ENCODE results near the gene DVL1. TPM values are rescaled to one million over a fixed set of nuclear protein-coding genes. Genes with fewer than 3 reads are reported as not detected.
A peak's percentile ranks its signal among the peaks of the same experiment; 100 is the strongest.

Gene DVL1
- total and polyA plus RNA-seq, 2 of the 13 experiments (the other 11 are each of a cell fraction or from before 2014, with no cell fraction given) = 30.8 to 60.4 TPM

DNA sequence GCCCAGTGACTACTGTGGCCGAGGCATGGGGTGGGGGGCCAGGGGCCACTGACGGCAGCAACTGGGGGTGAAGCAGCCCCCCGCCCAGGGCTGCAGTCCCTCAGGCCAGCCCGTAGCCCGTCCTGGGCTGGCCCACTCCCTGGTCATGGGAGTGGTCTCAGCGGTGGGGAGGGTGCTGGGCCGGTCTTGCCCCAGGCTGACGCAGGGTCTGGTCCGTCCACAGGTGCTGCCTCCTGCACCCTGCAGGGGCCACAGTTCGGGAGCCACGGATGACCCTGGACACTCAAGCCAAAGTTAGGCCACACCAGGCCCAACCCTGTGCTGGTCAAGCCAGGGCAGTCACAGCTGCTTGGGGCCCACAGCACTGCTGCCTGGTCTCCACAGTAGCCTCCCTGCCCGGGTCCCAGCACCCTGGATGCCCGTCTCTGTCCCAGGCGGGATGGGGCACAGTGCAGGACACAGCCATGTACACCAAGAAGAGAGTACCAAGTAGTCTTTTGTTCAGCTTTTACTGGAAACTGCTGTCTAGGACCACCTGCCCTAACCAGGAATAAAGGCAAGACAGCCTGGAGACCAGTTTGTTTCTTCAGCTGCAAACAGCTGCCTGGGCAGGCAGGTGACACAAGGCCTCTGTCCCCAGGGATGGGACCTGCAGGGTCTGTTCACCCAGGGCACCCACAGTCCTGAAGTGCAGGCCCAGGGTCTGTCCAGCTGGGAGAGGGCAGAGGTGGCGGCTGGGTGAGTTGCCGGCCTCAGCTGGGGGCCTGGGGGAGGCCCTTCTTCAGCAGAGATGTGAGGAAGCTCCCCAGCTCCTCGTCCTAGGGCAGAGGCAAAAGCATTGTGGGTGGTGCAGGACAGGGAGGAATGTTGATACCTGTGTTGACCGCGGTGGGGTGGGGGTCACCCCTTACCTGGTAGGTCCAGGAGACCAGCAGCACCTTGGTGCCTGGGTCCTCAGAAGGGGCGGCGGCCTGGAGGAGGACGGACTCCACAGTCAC lies 37.8 kb downstream of the DVL1 start:
- H3K4me1 ChIP-seq (ENCODE audit: insufficient read depth, low read length) = peaks cover 24% of the 10 kb centered on the region
- FAIRE-seq (no peak), ATAC-seq (no peak), DNase-seq (ENCODE audit: low spot score) (no peak)
- H3K9me3 ChIP-seq (ENCODE audit: low read length) = no peaks in the 10 kb centered on the region
- in situ Hi-C loops (cut with HindIII; ENCODE audit: extremely low pct_ligation_motif_present, low pct_unique_long_range_greater_than_20kb) = no loop called here
- H3K36me3 ChIP-seq (replicated peaks in 1 of 2; ENCODE audit: control insufficient read depth in 1 of 2, insufficient read depth in 2 of 2, low read length in 2 of 2) = peaks cover 16 to 45% of the 10 kb centered on the region in 2 experiments; a peak in 4 of 5 replicates
- intact Hi-C loops (cut with micrococcal nuclease; ENCODE audit: unreplicated experiment) = no loop called here
- H3K27me3 ChIP-seq (ENCODE audit: control insufficient read depth in 1 of 2, insufficient read depth in 2 of 2, low read length in 2 of 2) = no peaks in the 10 kb centered on the region
- H3K27ac ChIP-seq (ENCODE audit: extremely low read length, insufficient read depth, low read length) = no peak overlapping the region
- no TSS peak for BruUV-seq (replicated peaks)
- H3K79me2 ChIP-seq (ENCODE audit: insufficient read depth, low read length) = peaks cover 7% of the 10 kb centered on the region
- CTCF ChIA-PET (ENCODE audit: low intra/inter-chr PET ratio, low total read pairs) = no interaction called here
- POLR2A ChIA-PET = no interaction called here
- H2AFZ ChIP-seq (ENCODE audit: low read length) = no peak overlapping the region
- no peaks in the 10 kb centered on the region; the same call in 1 of the 2 replicates for H4K20me1 ChIP-seq (ENCODE audit: insufficient read depth, low read length)
- H3K9ac ChIP-seq (ENCODE audit: insufficient read depth, low read depth, low read length) = no peak overlapping the region
- H3K4me2 ChIP-seq (ENCODE audit: low read depth, low read length) = no peak overlapping the region
- H3K4me3 ChIP-seq (replicated peaks in 1 of 3; ENCODE audit: insufficient read depth in 1 of 3, low read depth in 2 of 3, low read length in 3 of 3) = no peak overlapping the region
- 93% methylated on average over 7 of the region's 22 CpGs for WGBS (ENCODE audit: low lambda C conversion rate)
- TF ChIP-seq, protein P1, sequence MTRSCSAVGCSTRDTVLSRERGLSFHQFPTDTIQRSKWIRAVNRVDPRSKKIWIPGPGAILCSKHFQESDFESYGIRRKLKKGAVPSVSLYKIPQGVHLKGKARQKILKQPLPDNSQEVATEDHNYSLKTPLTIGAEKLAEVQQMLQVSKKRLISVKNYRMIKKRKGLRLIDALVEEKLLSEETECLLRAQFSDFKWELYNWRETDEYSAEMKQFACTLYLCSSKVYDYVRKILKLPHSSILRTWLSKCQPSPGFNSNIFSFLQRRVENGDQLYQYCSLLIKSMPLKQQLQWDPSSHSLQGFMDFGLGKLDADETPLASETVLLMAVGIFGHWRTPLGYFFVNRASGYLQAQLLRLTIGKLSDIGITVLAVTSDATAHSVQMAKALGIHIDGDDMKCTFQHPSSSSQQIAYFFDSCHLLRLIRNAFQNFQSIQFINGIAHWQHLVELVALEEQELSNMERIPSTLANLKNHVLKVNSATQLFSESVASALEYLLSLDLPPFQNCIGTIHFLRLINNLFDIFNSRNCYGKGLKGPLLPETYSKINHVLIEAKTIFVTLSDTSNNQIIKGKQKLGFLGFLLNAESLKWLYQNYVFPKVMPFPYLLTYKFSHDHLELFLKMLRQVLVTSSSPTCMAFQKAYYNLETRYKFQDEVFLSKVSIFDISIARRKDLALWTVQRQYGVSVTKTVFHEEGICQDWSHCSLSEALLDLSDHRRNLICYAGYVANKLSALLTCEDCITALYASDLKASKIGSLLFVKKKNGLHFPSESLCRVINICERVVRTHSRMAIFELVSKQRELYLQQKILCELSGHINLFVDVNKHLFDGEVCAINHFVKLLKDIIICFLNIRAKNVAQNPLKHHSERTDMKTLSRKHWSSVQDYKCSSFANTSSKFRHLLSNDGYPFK (CRISPR knock-in tag; IDR thresholded peaks at IDR 0.05; ENCODE audit: borderline replicate concordance) = no peak
- TF ChIP-seq, protein P2, sequence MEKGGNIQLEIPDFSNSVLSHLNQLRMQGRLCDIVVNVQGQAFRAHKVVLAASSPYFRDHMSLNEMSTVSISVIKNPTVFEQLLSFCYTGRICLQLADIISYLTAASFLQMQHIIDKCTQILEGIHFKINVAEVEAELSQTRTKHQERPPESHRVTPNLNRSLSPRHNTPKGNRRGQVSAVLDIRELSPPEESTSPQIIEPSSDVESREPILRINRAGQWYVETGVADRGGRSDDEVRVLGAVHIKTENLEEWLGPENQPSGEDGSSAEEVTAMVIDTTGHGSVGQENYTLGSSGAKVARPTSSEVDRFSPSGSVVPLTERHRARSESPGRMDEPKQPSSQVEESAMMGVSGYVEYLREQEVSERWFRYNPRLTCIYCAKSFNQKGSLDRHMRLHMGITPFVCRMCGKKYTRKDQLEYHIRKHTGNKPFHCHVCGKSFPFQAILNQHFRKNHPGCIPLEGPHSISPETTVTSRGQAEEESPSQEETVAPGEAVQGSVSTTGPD (CRISPR knock-in tag; IDR thresholded peaks at IDR 0.05) = no peak
- TF ChIP-seq TMF1 (CRISPR knock-in tag; IDR thresholded peaks at IDR 0.05; ENCODE audit: low read depth) = no peak
- TF ChIP-seq HNRNPL (IDR thresholded peaks at IDR 0.05; ENCODE audit: low read depth, low read length) = no peak
- TF ChIP-seq AGO2 (optimal IDR thresholded peaks at IDR 0.05; ENCODE audit: low read depth, low read length) = peak; percentile 67
- TF ChIP-seq FOXC1 (CRISPR knock-in tag; IDR thresholded peaks at IDR 0.05; ENCODE audit: borderline replicate concordance) = no peak
- TF ChIP-seq, protein P3, sequence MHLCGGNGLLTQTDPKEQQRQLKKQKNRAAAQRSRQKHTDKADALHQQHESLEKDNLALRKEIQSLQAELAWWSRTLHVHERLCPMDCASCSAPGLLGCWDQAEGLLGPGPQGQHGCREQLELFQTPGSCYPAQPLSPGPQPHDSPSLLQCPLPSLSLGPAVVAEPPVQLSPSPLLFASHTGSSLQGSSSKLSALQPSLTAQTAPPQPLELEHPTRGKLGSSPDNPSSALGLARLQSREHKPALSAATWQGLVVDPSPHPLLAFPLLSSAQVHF (CRISPR knock-in tag; IDR thresholded peaks at IDR 0.05) = no peak
- TF ChIP-seq RBFOX2 (IDR thresholded peaks at IDR 0.05; ENCODE audit: low read depth, low read length) = peak; percentile 74
- peak; percentile 5 for TF ChIP-seq HNRNPLL (IDR thresholded peaks at IDR 0.05; ENCODE audit: low read depth, low read length, poor library complexity, severe bottlenecking)
- TF ChIP-seq, protein P4, sequence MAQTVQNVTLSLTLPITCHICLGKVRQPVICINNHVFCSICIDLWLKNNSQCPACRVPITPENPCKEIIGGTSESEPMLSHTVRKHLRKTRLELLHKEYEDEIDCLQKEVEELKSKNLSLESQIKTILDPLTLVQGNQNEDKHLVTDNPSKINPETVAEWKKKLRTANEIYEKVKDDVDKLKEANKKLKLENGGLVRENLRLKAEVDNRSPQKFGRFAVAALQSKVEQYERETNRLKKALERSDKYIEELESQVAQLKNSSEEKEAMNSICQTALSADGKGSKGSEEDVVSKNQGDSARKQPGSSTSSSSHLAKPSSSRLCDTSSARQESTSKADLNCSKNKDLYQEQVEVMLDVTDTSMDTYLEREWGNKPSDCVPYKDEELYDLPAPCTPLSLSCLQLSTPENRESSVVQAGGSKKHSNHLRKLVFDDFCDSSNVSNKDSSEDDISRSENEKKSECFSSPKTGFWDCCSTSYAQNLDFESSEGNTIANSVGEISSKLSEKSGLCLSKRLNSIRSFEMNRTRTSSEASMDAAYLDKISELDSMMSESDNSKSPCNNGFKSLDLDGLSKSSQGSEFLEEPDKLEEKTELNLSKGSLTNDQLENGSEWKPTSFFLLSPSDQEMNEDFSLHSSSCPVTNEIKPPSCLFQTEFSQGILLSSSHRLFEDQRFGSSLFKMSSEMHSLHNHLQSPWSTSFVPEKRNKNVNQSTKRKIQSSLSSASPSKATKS (CRISPR knock-in tag; IDR thresholded peaks at IDR 0.05) = no peak

Data from HepG2 (cell line).